HEK293 (cell line): ENCODE measurements around the gene CRTC1.

Experiments
- CTCF ChIA-PET: fragments of 350-600 bp; formaldehyde crosslinking; extraction: SDS; loops from one replicate; lab custom pipeline; 2021; ENCODE audit warnings: antibody characterized with exemption; lab: Yijun Ruan, JAX
- POLR2A ChIA-PET: fragments of 300-600 bp; formaldehyde crosslinking; extraction: SDS; loops from one replicate; lab custom pipeline; 2020; ENCODE audit warnings: antibody characterized with exemption, inconsistent platforms; lab: Yijun Ruan, JAX
- H3K27ac ChIP-seq: fragments of 200-500 bp; sonication (Bioruptor generic); 2 replicates; pipeline ENCODE4 v1.5.1; 2014; ENCODE audit warnings: low read depth, low read length, control low read depth, inconsistent platforms; ENCODE audit errors: extremely low read depth
- H3K36me3 ChIP-seq, 2 experiments: fragments of 200-500 bp in 1 of 2; sonication (Bioruptor generic) in 1 of 2; 1 replicate in 1 of 2; 2 replicates in 1 of 2; pipeline ENCODE4 v1.5.1; 2014 to 2017; ENCODE audit warnings: inconsistent platforms in 2 of 2, low read length in 2 of 2; ENCODE audit not compliant: control insufficient read depth in 2 of 2, insufficient read depth in 1 of 2
- H3K4me1 ChIP-seq: fragments of 200-500 bp; sonication (Bioruptor generic); 2 replicates; pipeline ENCODE4 v1.5.1; 2014; ENCODE audit warnings: mild to moderate bottlenecking, low read length, inconsistent platforms; ENCODE audit not compliant: control insufficient read depth, insufficient read depth
- H3K4me3 ChIP-seq: 2 replicates; pipeline ENCODE4 v1.5.1; 2011; ENCODE audit warnings: low read depth, mild to moderate bottlenecking, control low read depth, low read length, moderate library complexity
- H3K9me3 ChIP-seq: fragments of 200-500 bp; sonication (Bioruptor generic); 2 replicates; pipeline ENCODE4 v1.5.1; 2014; ENCODE audit warnings: low read depth, low read length, inconsistent platforms; ENCODE audit not compliant: control insufficient read depth, insufficient read depth
- EGR2 ChIP-seq: fragments of 450-650 bp; formaldehyde crosslinking; IDR thresholded peaks from 2 replicates; pipeline ENCODE4 v1.5.1; 2016; ENCODE audit warnings: low read depth, missing biosample characterization, missing genetic modification characterization
- GFI1B ChIP-seq: fragments of 450-650 bp; formaldehyde crosslinking; IDR thresholded peaks from 2 replicates; pipeline ENCODE4 v1.5.1; 2016; ENCODE audit warnings: missing biosample characterization, missing genetic modification characterization
- HOXC10 ChIP-seq: sonication (generic); formaldehyde crosslinking; IDR thresholded peaks from 2 replicates; pipeline ENCODE4 v1.8.1; 2023; ENCODE audit warnings: mild to moderate bottlenecking, missing genetic modification reagents
- KLF9 ChIP-seq: fragments of 450-650 bp; formaldehyde crosslinking; IDR thresholded peaks from 2 replicates; pipeline ENCODE4 v1.5.1; 2016; ENCODE audit warnings: missing biosample characterization, missing genetic modification characterization, low read depth
- SCRT2 ChIP-seq: fragments of 450-650 bp; formaldehyde crosslinking; IDR thresholded peaks from 2 replicates; pipeline ENCODE4 v1.5.1; 2016; ENCODE audit warnings: missing biosample characterization, missing genetic modification characterization
- SP3 ChIP-seq: fragments of 450-650 bp; formaldehyde crosslinking; IDR thresholded peaks from 2 replicates; pipeline ENCODE4 v1.5.1; 2016; ENCODE audit warnings: missing biosample characterization, missing genetic modification characterization
- ZFHX2 ChIP-seq: fragments of 450-650 bp; formaldehyde crosslinking; conservative IDR thresholded peaks from 2 replicates; pipeline ENCODE4 v1.5.1; 2016; ENCODE audit warnings: missing biosample characterization, missing genetic modification characterization
- ZFP41 ChIP-seq: fragments of 450-650 bp; formaldehyde crosslinking; IDR thresholded peaks from 2 replicates; pipeline ENCODE4 v1.5.1; 2016; ENCODE audit warnings: missing biosample characterization, missing genetic modification characterization, borderline replicate concordance
- ZIC2 ChIP-seq: fragments of 450-650 bp; formaldehyde crosslinking; IDR thresholded peaks from 2 replicates; pipeline ENCODE4 v1.5.1; 2016; ENCODE audit warnings: missing biosample characterization, missing genetic modification characterization
- ZNF266 ChIP-seq: fragments of 450-650 bp; formaldehyde crosslinking; IDR thresholded peaks from 2 replicates; pipeline ENCODE4 v1.5.1; 2016; ENCODE audit warnings: missing biosample characterization, missing genetic modification characterization, low read depth
- ZNF404 ChIP-seq: fragments of 450-650 bp; formaldehyde crosslinking; IDR thresholded peaks from 2 replicates; pipeline ENCODE4 v1.5.1; 2017; ENCODE audit warnings: missing biosample characterization, missing genetic modification characterization
- ZNF555 ChIP-seq: fragments of 450-650 bp; formaldehyde crosslinking; conservative IDR thresholded peaks from 2 replicates; pipeline ENCODE4 v1.5.1; 2017; ENCODE audit warnings: missing biosample characterization, mild to moderate bottlenecking, missing genetic modification characterization, inconsistent platforms
- ZNF571 ChIP-seq: fragments of 450-650 bp; formaldehyde crosslinking; IDR thresholded peaks from 2 replicates; pipeline ENCODE4 v1.5.0; 2017; ENCODE audit warnings: missing biosample characterization, missing genetic modification characterization
- ZNF585B ChIP-seq: fragments of 450-650 bp; formaldehyde crosslinking; IDR thresholded peaks from 2 replicates; pipeline ENCODE4 v1.5.1; 2016; ENCODE audit warnings: missing biosample characterization, missing genetic modification characterization
- ZNF621 ChIP-seq: fragments of 450-650 bp; formaldehyde crosslinking; IDR thresholded peaks from 2 replicates; pipeline ENCODE4 v1.5.1; 2017; ENCODE audit warnings: missing biosample characterization, missing genetic modification characterization
- ZNF776 ChIP-seq: fragments of 450-650 bp; formaldehyde crosslinking; IDR thresholded peaks from 2 replicates; pipeline ENCODE4 v1.5.0; 2017; ENCODE audit warnings: missing biosample characterization, missing genetic modification characterization, borderline replicate concordance
- ZNF791 ChIP-seq: fragments of 450-650 bp; formaldehyde crosslinking; IDR thresholded peaks from 2 replicates; pipeline ENCODE4 v1.5.1; 2016; ENCODE audit warnings: missing biosample characterization, missing genetic modification characterization
- ZSCAN30 ChIP-seq: fragments of 450-650 bp; IDR thresholded peaks from 2 replicates; pipeline ENCODE4 v1.5.1; 2018; ENCODE audit warnings: missing biosample characterization, mild to moderate bottlenecking, missing genetic modification characterization, moderate library complexity
- TF ChIP-seq, protein P1 (sequence below): fragments of 450-650 bp; formaldehyde crosslinking; IDR thresholded peaks from 2 replicates; pipeline ENCODE4 v1.5.1; 2016; ENCODE audit warnings: missing biosample characterization, missing genetic modification characterization
- TF ChIP-seq, protein P2 (sequence below): fragments of 450-650 bp; formaldehyde crosslinking; IDR thresholded peaks from 2 replicates; pipeline ENCODE4 v1.5.1; 2016; ENCODE audit warnings: missing biosample characterization, missing genetic modification characterization
- TF ChIP-seq, protein P3 (sequence below): fragments of 450-650 bp; IDR thresholded peaks from 2 replicates; pipeline ENCODE4 v1.5.1; 2018; ENCODE audit warnings: missing biosample characterization, mild to moderate bottlenecking, missing genetic modification characterization
- TF ChIP-seq, protein P4 (sequence below): fragments of 450-650 bp; formaldehyde crosslinking; conservative IDR thresholded peaks from 2 replicates; pipeline ENCODE4 v1.5.1; 2016; ENCODE audit warnings: low read depth, missing biosample characterization, missing genetic modification characterization

Gene CRTC1

DNA sequence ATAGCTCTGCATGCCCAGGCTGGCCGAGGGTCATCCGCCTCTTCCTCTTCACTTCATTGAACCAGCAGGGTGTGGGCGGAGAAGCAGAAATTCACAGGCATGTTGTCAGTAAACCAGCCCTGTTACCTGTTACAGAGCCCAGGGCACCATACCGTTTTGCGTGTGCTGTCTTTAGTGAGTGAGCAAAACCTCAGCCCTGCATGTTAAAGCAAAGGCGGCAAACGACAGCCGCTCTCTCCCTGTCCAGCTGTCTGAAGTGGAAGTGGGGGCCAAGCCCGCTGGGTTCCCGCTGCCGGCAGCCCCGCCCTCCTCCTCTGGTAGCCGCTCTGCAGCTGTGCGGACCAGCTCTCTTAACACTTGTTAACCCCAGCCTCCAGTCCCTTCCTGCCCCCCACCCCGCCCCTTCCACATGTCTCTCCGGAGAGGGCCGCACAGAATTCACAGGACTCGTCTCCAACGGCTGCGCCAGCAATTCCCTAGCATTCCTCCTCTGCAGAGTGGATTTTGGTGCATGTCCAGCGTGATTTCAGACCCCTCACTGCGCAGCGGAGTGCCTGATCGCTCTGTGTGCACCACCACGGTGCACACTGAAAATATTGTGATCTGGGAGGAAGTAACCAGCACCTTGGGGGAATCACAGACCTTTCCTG is 34.0 kb upstream of the CRTC1 start:
- ChIA-PET POLR2A (no interaction called here), CTCF (interaction anchor here (0.6 kb wide), 1 partner anchor 17 kb away, joined by 4 read pairs; no protein-coding TSS in a partner anchor)
- H3K9me3 ChIP-seq: no peaks in the 10 kb centered on the region
- no peaks in the 10 kb centered on the region for H3K36me3 ChIP-seq
- H3K4me3 ChIP-seq: no peak overlapping the region
- TF ChIP-seq ZNF776 (tag by site-specific recombination) (no peak), SCRT2 (tag by site-specific recombination) (0 out of 2 replicates have a peak, but pooled peaks have one; percentile 7), ZNF555 (tag by site-specific recombination) (no peak), EGR2 (tag by site-specific recombination) (peak; percentile 44; the same call in 1 of the 2 replicates), ZNF266 (tag by site-specific recombination) (peak; percentile 22; the same call in 1 of the 2 replicates), ZNF404 (tag by site-specific recombination) (no peak), GFI1B (tag by site-specific recombination) (no peak), ZNF621 (tag by site-specific recombination) (no peak), HOXC10 (CRISPR knock-in tag) (no peak), ZFHX2 (tag by site-specific recombination) (peak; percentile 74), KLF9 (tag by site-specific recombination) (no peak), SP3 (tag by site-specific recombination) (no peak), ZIC2 (tag by site-specific recombination) (peak; percentile 43), ZNF585B (tag by site-specific recombination) (no peak), ZNF571 (tag by site-specific recombination) (no peak), ZNF791 (tag by site-specific recombination) (no peak), ZSCAN30 (tag by site-specific recombination) (no peak), ZFP41 (tag by site-specific recombination) (no peak)
- TF ChIP-seq, protein P1, sequence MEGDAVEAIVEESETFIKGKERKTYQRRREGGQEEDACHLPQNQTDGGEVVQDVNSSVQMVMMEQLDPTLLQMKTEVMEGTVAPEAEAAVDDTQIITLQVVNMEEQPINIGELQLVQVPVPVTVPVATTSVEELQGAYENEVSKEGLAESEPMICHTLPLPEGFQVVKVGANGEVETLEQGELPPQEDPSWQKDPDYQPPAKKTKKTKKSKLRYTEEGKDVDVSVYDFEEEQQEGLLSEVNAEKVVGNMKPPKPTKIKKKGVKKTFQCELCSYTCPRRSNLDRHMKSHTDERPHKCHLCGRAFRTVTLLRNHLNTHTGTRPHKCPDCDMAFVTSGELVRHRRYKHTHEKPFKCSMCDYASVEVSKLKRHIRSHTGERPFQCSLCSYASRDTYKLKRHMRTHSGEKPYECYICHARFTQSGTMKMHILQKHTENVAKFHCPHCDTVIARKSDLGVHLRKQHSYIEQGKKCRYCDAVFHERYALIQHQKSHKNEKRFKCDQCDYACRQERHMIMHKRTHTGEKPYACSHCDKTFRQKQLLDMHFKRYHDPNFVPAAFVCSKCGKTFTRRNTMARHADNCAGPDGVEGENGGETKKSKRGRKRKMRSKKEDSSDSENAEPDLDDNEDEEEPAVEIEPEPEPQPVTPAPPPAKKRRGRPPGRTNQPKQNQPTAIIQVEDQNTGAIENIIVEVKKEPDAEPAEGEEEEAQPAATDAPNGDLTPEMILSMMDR (tag by site-specific recombination): no peak
- TF ChIP-seq, protein P2, sequence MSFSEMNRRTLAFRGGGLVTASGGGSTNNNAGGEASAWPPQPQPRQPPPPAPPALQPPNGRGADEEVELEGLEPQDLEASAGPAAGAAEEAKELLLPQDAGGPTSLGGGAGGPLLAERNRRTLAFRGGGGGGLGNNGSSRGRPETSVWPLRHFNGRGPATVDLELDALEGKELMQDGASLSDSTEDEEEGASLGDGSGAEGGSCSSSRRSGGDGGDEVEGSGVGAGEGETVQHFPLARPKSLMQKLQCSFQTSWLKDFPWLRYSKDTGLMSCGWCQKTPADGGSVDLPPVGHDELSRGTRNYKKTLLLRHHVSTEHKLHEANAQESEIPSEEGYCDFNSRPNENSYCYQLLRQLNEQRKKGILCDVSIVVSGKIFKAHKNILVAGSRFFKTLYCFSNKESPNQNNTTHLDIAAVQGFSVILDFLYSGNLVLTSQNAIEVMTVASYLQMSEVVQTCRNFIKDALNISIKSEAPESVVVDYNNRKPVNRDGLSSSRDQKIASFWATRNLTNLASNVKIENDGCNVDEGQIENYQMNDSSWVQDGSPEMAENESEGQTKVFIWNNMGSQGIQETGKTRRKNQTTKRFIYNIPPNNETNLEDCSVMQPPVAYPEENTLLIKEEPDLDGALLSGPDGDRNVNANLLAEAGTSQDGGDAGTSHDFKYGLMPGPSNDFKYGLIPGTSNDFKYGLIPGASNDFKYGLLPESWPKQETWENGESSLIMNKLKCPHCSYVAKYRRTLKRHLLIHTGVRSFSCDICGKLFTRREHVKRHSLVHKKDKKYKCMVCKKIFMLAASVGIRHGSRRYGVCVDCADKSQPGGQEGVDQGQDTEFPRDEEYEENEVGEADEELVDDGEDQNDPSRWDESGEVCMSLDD (tag by site-specific recombination): no peak
- TF ChIP-seq, protein P3, sequence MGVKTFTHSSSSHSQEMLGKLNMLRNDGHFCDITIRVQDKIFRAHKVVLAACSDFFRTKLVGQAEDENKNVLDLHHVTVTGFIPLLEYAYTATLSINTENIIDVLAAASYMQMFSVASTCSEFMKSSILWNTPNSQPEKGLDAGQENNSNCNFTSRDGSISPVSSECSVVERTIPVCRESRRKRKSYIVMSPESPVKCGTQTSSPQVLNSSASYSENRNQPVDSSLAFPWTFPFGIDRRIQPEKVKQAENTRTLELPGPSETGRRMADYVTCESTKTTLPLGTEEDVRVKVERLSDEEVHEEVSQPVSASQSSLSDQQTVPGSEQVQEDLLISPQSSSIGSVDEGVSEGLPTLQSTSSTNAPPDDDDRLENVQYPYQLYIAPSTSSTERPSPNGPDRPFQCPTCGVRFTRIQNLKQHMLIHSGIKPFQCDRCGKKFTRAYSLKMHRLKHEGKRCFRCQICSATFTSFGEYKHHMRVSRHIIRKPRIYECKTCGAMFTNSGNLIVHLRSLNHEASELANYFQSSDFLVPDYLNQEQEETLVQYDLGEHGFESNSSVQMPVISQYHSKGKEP (tag by site-specific recombination): no peak
- TF ChIP-seq, protein P4, sequence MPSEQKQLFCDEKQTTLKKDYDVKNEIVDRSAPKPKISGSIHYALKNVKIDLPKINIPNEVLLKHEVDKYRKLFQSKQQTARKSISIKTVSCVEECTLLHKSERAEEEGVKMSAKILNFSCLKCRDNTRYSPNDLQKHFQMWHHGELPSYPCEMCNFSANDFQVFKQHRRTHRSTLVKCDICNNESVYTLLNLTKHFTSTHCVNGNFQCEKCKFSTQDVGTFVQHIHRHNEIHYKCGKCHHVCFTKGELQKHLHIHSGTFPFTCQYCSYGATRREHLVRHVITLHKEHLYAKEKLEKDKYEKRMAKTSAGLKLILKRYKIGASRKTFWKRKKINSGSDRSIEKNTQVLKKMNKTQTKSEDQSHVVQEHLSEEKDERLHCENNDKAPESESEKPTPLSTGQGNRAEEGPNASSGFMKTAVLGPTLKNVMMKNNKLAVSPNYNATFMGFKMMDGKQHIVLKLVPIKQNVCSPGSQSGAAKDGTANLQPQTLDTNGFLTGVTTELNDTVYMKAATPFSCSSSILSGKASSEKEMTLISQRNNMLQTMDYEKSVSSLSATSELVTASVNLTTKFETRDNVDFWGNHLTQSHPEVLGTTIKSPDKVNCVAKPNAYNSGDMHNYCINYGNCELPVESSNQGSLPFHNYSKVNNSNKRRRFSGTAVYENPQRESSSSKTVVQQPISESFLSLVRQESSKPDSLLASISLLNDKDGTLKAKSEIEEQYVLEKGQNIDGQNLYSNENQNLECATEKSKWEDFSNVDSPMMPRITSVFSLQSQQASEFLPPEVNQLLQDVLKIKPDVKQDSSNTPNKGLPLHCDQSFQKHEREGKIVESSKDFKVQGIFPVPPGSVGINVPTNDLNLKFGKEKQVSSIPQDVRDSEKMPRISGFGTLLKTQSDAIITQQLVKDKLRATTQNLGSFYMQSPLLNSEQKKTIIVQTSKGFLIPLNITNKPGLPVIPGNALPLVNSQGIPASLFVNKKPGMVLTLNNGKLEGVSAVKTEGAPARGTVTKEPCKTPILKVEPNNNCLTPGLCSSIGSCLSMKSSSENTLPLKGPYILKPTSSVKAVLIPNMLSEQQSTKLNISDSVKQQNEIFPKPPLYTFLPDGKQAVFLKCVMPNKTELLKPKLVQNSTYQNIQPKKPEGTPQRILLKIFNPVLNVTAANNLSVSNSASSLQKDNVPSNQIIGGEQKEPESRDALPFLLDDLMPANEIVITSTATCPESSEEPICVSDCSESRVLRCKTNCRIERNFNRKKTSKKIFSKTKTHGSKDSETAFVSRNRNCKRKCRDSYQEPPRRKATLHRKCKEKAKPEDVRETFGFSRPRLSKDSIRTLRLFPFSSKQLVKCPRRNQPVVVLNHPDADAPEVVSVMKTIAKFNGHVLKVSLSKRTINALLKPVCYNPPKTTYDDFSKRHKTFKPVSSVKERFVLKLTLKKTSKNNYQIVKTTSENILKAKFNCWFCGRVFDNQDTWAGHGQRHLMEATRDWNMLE: no peak
- no peaks in the 10 kb centered on the region for H3K4me1 ChIP-seq
- no peak overlapping the region for H3K27ac ChIP-seq
